ENCODE measurements around the gene TNFAIP8L2. TPM values are rescaled to one million over a fixed set of nuclear protein-coding genes. Genes with fewer than 3 reads are reported as not detected.

Gene TNFAIP8L2
- total and polyA plus RNA-seq, 10 donors: 26.3 to 63.4 (median 44.7) TPM

DNA sequence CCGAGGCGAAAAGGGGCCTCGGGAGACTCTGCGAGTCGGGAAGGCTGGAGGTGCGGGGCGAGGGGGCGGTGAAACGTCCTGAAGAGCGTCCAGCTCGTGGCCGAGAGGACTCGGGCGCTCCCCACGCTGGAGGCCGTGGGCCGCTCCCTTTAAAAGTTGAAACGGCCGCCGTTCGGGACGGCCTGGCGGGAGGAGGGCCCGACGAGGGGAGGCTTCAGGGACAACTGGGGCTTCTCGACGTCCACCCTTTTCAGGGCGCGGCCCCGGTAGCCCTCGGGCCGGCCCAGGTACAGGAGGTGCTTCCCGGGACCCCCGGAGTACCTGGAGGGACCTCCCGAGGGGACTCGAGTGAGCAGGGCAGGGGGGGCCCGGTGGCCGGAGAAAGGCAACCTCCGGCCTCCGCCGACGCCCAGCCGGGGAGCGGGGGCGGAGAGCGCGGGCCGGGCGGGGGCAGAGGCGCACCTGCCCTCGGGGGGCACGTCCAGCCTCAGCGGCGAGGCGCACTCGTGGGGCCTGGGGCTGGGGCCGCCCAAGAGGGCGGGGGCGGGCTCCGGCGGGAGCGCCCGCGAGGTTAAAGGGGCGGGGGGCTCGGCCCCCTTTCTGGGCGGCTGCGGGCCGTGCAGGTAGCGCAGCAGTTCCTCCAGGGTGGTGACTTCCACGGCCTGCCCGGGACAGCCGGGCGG is 24.0 kb upstream of the TNFAIP8L2 start:
- intact Hi-C loops (cut with DNase I; ENCODE audit: low total_unique reads): no loop called here
- H3K4me3 ChIP-seq: peak overlapping the region in 2 of 8 donors; percentile 41 to 65
- 72 to 91% (median 82%) methylated on average over 37 to 74 of the region's 74 CpGs for WGBS, 5 donors

DNA sequence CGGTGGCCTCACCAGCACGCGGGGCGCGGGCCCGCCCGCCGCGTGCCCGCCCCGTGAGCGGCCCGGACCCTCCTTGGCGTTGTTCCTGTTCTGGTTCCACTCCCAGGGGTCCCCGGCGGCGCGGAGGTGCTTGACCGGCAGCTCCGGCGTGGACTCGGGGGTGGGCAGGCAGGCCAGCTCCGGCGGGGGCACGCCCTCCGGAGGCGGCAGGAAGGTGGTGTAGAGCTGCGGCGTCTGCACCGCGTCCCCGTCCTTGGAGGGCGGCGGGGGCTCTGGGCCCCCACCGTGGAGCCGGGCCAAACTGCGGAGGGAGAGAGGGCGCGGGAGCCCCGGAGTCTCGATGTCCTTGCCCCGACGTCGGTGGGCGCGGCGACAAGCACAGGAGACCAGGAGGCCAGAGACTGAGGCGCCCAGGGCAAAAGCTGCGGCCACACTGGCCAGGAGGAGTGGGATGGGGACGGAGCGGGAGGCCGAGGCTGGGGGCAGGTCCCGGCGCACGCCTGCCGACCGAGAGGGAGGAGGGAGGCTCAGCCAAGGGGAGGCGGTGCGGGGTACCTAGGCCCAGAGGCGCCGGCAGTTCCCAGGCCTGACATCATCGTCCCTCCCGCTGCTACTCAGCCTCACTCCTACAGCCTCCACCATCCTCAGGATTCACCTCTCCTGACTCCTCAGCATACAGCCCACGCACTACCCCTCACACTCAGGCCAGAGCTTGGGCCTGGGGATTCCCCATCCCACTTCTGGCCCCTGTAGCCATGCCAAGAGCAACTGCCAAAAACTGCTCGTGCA is 23.2 kb upstream of the TNFAIP8L2 start:
- Histone ChIP-seq H3K4me1 (peaks cover 0 to 23% (median 15%) of the 10 kb centered on the region in 6 donors), H3K27me3 (replicated peaks in 1 of 7) (no peaks in the 10 kb centered on the region), H3K27ac (no peak overlapping the region), H3K9me3 (no peaks in the 10 kb centered on the region), H3K4me3 (no peak overlapping the region), H3K36me3 (no peaks in the 10 kb centered on the region)
- intact Hi-C loops (cut with DNase I; ENCODE audit: low total_unique reads): no loop called here
- DNase-seq: no peak
- TF ChIP-seq POLR2A (IDR thresholded peaks at IDR 0.05): no peak
- no peak for TF ChIP-seq POLR2AphosphoS5 (IDR thresholded peaks at IDR 0.05)
- TF ChIP-seq, protein P1, sequence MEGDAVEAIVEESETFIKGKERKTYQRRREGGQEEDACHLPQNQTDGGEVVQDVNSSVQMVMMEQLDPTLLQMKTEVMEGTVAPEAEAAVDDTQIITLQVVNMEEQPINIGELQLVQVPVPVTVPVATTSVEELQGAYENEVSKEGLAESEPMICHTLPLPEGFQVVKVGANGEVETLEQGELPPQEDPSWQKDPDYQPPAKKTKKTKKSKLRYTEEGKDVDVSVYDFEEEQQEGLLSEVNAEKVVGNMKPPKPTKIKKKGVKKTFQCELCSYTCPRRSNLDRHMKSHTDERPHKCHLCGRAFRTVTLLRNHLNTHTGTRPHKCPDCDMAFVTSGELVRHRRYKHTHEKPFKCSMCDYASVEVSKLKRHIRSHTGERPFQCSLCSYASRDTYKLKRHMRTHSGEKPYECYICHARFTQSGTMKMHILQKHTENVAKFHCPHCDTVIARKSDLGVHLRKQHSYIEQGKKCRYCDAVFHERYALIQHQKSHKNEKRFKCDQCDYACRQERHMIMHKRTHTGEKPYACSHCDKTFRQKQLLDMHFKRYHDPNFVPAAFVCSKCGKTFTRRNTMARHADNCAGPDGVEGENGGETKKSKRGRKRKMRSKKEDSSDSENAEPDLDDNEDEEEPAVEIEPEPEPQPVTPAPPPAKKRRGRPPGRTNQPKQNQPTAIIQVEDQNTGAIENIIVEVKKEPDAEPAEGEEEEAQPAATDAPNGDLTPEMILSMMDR (IDR thresholded peaks at IDR 0.05 in 8 of 11, conservative IDR thresholded peaks at IDR 0.05 in 3 of 11): no peak
- WGBS, 5 donors: 78 to 84% (median 79%) methylated on average over 29 to 65 of the region's 65 CpGs

More for the DNA sequence above, 24.0 kb upstream of the TNFAIP8L2 start:
- Histone ChIP-seq H3K27ac (no peak overlapping the region), H3K36me3 (no peaks in the 10 kb centered on the region), H3K27me3 (replicated peaks in 1 of 7) (no peaks in the 10 kb centered on the region), H3K9me3 (no peaks in the 10 kb centered on the region), H3K4me1 (peaks cover 0 to 23% (median 15%) of the 10 kb centered on the region in 6 donors)
- DNase-seq: no peak
- TF ChIP-seq POLR2AphosphoS5 (IDR thresholded peaks at IDR 0.05): no peak
- TF ChIP-seq, protein P1 (IDR thresholded peaks at IDR 0.05 in 8 of 11, conservative IDR thresholded peaks at IDR 0.05 in 3 of 11): no peak

DNA sequence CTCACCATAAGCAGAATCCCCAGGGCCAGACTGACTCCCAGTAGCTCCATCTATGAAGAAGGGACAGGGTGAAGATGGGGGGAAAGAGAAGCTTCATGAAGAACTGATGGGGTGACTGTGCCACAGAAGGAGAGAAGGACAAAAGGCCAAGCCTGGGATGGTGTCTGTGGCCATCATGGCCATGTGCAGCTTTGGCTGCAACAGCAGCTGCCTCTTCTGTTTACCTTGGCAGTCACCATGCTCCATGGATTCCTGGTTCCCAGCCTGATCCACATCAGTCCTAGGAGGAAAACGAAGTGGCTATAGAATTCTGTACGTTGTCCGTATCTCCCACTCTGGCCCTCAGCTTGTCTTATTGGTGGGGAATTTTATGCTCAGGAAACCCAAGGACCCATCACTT is 22.1 kb upstream of the TNFAIP8L2 start:
- Histone ChIP-seq H3K27me3 (replicated peaks in 1 of 7) (no peaks in the 10 kb centered on the region), H3K36me3 (no peaks in the 10 kb centered on the region), H3K4me3 (no peak overlapping the region), H3K4me1 (peaks cover 0 to 23% (median 15%) of the 10 kb centered on the region in 6 donors), H3K27ac (no peak overlapping the region), H3K9me3 (no peaks in the 10 kb centered on the region)
- WGBS, 5 donors: 91 to 100% (median 95%) methylated on average over 3 of the region's 3 CpGs
- intact Hi-C loops (cut with DNase I; ENCODE audit: low total_unique reads): no loop called here
- no peak for DNase-seq
- TF ChIP-seq POLR2A (IDR thresholded peaks at IDR 0.05) (no peak), POLR2AphosphoS5 (IDR thresholded peaks at IDR 0.05) (no peak)
- TF ChIP-seq, protein P1 (IDR thresholded peaks at IDR 0.05 in 8 of 11, conservative IDR thresholded peaks at IDR 0.05 in 3 of 11): no peak

DNA sequence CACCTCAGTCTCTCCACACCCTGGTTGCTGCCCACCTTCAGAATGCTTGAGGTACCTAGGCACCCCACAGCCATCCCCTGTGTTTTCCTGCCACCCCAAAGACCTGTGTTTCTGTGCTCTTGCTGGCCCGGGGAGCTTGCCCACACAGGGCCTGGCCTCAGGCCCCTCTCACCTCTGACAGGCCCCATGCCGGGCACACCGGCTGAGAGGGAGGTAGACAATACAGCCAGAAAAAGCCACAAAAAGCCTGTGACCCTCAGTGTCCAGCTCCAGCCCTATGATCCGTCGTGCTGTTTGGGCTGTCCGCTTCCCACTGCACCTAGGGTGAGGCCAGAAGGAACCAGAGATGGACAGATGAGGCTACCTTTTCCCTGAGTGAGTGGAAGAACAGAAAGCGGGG is 21.5 kb upstream of the TNFAIP8L2 start:
- TF ChIP-seq POLR2AphosphoS5 (IDR thresholded peaks at IDR 0.05): no peak
- TF ChIP-seq POLR2A (IDR thresholded peaks at IDR 0.05): no peak
- TF ChIP-seq, protein P1 (IDR thresholded peaks at IDR 0.05 in 8 of 11, conservative IDR thresholded peaks at IDR 0.05 in 3 of 11): no peak
- H3K4me1 ChIP-seq: peaks cover 0 to 23% (median 15%) of the 10 kb centered on the region in 6 donors
- no peak overlapping the region for H3K4me3 ChIP-seq
- no peaks in the 10 kb centered on the region for H3K27me3 ChIP-seq (replicated peaks in 1 of 7)
- no peaks in the 10 kb centered on the region for H3K9me3 ChIP-seq
- no peak overlapping the region for H3K27ac ChIP-seq
- no peak for DNase-seq
- intact Hi-C loops (cut with DNase I; ENCODE audit: low total_unique reads): no loop called here
- 94 to 99% (median 96%) methylated on average over 7 of the region's 7 CpGs for WGBS, 5 donors
- no peaks in the 10 kb centered on the region for H3K36me3 ChIP-seq

All from spleen (tissue), 11 donors.